ENCODE data around the gene RAP1GAP2.

GRCh38 chr17:2803971-2804370 is 7.7 kb downstream of the RAP1GAP2 start:
- TF ChIP-seq CTCF (IDR thresholded peaks at IDR 0.05) (no peak), POLR2A (IDR thresholded peaks at IDR 0.05) (no peak)

All from heart left ventricle (tissue), 13 donors.